HG03521 (cell line): Measurements from ENCODE around the gene CDK15.
"Not testable (repeated sequence)": the region's sequence is repeated elsewhere in the genome, so short reads cannot be mapped to it uniquely, and the experiment has no call there.

Experiments
- ATAC-seq: cut with Tn5 transposase; IDR thresholded peaks from one replicate; pipeline ENCODE4 v1.9.1; 2021; ENCODE audit warnings: mild to moderate bottlenecking, moderate library complexity; ENCODE audit not compliant: unreplicated experiment

The CDK15 gene

DNA sequence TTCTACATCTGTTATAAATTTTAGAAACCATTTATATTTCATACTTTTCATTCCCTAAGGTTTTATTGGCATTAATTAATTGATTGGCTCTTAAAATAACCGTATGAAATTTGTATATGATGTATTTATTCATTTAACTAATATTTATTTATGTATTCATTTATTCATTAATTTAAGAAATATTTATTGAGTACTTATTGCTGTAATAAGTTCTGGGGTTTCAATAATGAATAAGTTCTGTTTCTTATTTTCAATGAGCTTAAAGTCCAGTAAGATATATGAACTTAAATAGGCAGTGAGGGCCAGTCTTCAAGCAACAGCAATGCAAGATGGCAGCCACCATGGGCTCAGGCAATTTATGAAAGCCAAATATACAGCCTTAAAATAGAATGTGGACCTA, 17.9 kb downstream of the CDK15 start:
- ATAC-seq = no peak

- ATAC-seq = no peak
Observed at GRCh38 chr2:201827621-201828020, 21.3 kb downstream of the CDK15 start.

DNA sequence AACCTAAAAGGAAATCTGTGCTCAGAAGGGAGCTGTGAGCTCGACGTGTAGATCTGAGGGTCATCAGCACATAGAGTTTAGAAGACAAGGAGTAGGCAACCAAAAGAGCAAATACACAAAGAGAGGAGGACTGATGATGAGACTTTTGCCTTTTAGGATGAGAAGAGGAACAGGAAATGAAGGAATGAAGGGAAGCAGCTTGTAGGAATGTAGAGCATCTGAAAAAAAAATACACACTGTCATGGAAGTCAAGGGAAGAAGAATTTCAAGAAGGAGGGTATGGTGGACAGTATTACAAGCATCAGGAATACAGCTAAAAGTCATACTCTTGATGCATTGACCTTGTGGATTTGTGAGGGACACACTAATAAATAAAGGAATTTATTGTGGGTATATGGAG, 21.9 kb downstream of the CDK15 start:
- ATAC-seq = no peak

- ATAC-seq = no peak
Observed at GRCh38 chr2:201830666-201831065, 24.3 kb downstream of the CDK15 start.

GRCh38 chr2:201831469-201831868, 25.1 kb downstream of the CDK15 start:
- no peak for ATAC-seq

DNA sequence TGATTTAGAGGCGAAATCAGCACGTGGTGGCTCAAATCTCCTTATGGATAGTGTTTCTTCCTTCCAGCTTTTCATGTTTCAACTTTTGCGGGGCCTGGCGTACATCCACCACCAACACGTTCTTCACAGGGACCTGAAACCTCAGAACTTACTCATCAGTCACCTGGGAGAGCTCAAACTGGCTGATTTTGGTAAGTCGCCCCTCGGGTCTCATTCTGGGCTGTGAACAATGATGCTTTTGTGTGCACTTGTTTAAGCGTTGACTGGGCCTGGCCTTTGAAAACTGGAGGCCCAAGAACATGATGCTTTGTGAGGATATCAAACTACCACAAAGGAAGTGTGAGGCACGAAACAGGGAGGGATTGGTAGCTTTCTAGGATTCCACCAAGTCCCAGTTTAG, 27.4 kb downstream of the CDK15 start:
- no peak for ATAC-seq

- no peak for ATAC-seq
Observed at GRCh38 chr2:201835066-201835465, 28.7 kb downstream of the CDK15 start.

GRCh38 chr2:201837391-201837790, 31.1 kb downstream of the CDK15 start:
- ATAC-seq = no peak

- no peak for ATAC-seq
Observed at GRCh38 chr2:201837824-201838431, 31.6 kb downstream of the CDK15 start.

- no peak for ATAC-seq
Observed at GRCh38 chr2:201839727-201840126, 33.4 kb downstream of the CDK15 start.

DNA sequence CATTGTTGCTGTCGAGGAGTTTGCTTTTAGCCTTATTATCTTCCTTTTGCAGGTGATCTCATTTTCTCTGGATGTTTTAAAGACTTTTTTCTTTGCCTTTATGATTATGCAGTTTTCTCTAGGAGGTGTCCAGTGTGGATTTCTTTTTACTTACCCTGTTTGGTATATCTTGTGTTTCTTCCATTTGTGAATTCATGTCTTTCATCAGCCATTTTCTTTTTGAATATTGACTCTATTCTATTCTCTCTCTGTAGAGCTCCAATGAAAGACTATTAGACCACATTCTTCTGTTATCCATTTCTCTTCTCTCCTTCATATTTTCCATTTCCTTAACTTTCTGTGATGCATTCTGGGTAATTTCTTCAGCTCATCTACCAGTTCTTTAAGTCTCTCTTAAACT, 34.4 kb downstream of the CDK15 start:
- ATAC-seq = no peak

DNA sequence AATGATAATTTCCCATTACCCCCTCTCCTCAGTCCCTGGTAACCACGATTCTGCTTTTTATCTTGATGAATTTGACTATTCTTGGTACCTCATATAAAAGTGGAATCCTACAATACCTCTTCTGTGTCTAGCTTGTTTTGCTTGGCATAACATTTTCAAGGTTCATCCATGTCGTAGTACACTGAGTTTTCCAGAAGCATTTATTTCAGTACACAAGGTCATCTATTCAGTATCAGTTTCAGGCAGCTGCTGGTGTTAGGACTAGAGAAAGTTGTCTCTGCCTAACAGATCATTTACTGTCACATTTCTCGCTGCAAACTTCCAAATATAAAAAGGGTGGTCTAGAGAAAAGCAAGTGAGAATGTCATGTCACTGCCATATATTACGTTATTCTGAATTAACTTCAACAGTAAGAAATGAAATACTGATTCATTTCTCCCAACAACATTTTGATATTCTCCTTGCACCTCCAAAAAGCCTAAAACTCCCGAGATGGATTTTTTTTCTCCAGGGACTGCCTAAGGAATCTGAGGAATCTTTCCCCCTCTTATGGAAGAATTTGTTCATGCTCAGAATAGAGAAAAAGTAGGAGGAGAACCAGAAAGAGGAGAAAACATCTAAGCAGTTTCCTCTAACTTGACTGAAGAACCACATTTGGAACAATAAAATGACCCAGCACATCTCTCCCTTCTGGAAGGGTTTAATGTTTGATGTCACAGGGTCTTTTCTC, 36.0 kb downstream of the CDK15 start:
- no peak for ATAC-seq

DNA sequence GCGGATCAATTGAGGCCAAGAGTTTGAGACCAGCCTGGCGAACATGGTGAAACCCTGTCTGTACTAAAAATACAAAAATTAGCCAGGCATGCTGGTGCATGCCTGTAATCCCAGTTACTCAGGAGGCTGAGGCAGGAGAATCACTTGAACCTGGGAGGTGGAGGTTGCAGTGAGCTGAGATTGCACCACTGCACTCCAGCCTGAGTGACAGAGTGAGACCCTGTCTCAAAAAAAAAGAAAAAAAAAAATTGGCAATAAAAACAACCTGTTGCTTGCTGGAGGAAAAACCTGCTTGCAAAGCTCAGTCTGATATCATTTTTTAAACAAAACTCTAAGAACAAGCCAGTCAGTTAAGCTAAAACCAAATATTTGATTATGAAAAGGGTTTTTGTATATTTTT, 38.6 kb downstream of the CDK15 start:
- ATAC-seq = not testable (repeated sequence)

DNA sequence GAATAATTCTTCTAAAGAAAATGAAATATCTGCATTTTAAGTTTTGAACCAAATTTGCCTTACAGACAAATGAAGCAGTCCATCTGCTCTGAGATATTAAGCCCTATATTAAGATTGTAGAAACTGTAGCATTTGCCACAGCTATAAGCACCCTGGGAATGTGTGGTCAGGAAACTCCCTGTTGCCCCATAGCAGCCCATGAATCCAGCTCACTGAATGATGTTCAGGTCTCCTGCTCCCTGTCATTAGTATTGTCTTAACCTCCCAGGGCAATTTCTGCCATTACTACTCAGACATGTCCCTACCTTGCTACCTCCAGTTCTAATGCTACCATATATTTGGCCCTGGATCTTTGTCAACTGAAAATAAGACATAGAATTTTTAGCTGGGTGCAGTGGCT, 41.1 kb downstream of the CDK15 start:
- ATAC-seq = no peak

DNA sequence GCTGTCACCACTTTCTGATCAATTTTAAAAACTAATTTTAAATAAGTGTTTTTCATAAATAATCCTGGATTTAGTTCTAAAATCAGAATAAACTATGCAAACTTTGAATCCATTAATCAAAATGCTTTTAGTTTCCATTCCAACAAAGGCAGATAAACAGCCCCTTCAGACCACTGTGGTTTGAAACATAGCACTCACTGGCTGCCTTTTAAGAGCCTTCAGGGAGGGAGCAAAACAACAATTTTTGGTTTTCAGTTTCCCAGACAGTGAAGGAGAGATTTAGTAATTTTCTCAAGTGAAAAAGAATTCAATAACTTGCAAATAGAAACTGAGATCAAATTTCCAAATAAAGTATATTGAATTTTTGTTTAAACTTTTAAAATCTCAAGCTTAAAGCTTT, 46.1 kb downstream of the CDK15 start:
- no peak for ATAC-seq

DNA sequence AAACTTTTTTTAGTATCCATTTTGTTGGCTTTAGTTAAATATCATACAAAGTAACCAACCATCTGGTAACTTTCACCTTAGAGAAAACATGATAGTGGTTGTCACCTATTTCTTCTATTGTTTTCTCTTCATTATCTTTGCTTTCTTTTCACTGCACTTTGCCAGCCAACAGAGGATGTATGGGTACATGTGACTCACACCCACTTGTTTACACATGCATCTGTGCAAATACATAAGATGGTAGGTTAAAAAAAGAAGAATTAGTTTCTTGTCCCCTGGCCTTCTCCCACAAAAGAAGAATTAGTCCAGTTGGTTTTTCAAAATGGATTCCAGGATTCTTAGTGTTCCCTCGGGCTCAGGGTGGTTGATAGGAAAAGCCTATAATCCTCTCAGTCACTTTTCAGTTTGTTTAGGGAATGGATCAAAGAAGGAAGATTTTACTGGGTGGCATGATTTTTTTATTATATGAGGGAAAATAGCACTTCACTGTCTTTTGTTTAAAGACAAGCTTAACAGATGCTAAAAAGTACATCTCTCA, 46.6 kb downstream of the CDK15 start:
- ATAC-seq = no peak

- no peak for ATAC-seq
Observed at GRCh38 chr2:201854221-201854801, 48.0 kb downstream of the CDK15 start.

DNA sequence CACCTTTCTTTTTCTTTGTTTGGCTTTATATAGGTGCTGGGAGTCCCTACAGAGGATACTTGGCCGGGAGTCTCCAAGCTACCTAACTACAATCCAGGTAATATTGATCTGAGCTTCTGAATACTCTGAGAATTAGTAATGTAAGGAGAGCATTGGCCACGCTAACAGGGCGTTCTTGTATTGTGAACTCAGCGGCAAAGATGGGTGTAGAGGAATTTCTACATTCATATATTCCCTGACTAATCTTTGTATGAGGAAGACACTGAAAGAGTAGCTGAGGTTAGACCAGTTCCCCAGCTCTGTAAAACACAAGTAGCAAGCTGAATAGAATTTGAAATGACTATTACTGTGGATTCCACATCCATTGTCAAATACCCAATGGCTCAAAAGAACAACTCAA, 48.5 kb downstream of the CDK15 start:
- ATAC-seq = no peak

- ATAC-seq = no peak
Observed at GRCh38 chr2:201855356-201855755, 49.0 kb downstream of the CDK15 start.

DNA sequence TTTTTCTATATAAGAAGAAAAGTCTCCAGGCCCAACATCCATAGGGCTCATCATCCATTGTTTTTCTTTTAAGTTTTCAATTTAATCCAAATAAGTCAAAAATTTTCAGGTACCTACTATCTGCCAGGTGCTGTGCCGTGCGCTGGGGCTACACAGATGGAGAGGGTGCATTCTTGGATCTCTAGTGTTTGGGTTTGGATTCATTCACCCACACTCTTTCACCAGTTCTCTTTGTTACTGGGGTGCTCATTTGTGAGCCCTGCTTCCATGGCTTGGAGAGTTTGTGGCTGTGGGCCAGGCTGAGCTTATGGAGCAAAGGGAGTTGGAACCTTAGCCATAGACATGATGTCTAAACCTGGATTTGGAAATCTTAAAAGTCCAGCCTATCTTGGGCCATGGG, 51.0 kb downstream of the CDK15 start:
- ATAC-seq = no peak

GRCh38 chr2:201858281-201859184, 52.2 kb downstream of the CDK15 start:
- no peak for ATAC-seq
